Neural progenitor cell (in vitro differentiated cells): ENCODE results near the gene OR56A4.
A peak's percentile ranks its signal among the peaks of the same experiment; 100 is the strongest.

Experiments used
- CTCF ChIP-seq: fragments of 200-600 bp; sonication (generic); IDR thresholded peaks from 2 replicates; pipeline ENCODE4 v1.5.1; 2017; ENCODE audit warnings: antibody characterized with exemption, mild to moderate bottlenecking
- EZH2phosphoT487 ChIP-seq: fragments of 200-600 bp; sonication (generic); IDR thresholded peaks from 2 replicates; pipeline ENCODE4 v1.6.1; 2017; ENCODE audit warnings: antibody characterized with exemption

GRCh38 chr11:6022956-6023355, 16.2 kb upstream of the OR56A4 start:
- TF ChIP-seq CTCF (peak; percentile 78), EZH2phosphoT487 (no peak)
